Spleen (tissue), 11 donors: ENCODE data around the gene LSS. TPM values are rescaled to one million over a fixed set of nuclear protein-coding genes. Genes with fewer than 3 reads are reported as not detected.

Experiments
- DNase-seq: peaks from one replicate; pipeline ENCODE4 v3.0.0-alpha.2; 2020
- H3K27ac ChIP-seq, 8 donors: fragments of 200-600 bp; sonication (generic) in 7 of 8; 1 replicate in 4 of 8; 2 replicates in 4 of 8; pipeline versions ENCODE4 v1.5.0 to v1.8.0; 2016 to 2021; ENCODE audit warnings: inconsistent platforms in 4 of 8, mild to moderate bottlenecking in 4 of 8, moderate library complexity in 1 of 8
- H3K27me3 ChIP-seq, 7 donors: fragments of 200-600 bp; sonication (generic) in 6 of 7; replicated peaks in 1 of 7; 1 replicate in 4 of 7; 2 replicates in 3 of 7; pipeline versions ENCODE4 v1.5.0 to v1.8.0; 2016 to 2021; ENCODE audit warnings: inconsistent platforms in 3 of 7, mild to moderate bottlenecking in 1 of 7
- H3K36me3 ChIP-seq, 6 donors: fragments of 200-600 bp; sonication (generic) in 5 of 6; 1 replicate in 4 of 6; 2 replicates in 2 of 6; pipeline versions ENCODE4 v1.5.0 to v1.8.0; 2016 to 2021; ENCODE audit warnings: inconsistent platforms in 2 of 6
- H3K4me1 ChIP-seq, 6 donors: fragments of 200-600 bp; sonication (generic) in 5 of 6; 1 replicate in 3 of 6; 2 replicates in 3 of 6; pipeline versions ENCODE4 v1.5.0 to v1.8.0; 2016 to 2021; ENCODE audit warnings: inconsistent platforms in 3 of 6
- H3K4me3 ChIP-seq, 8 donors: fragments of 200-600 bp; sonication (generic) in 7 of 8; 1 replicate in 4 of 8; 2 replicates in 4 of 8; pipeline versions ENCODE4 v1.5.0 to v1.8.0; 2016 to 2021; ENCODE audit warnings: inconsistent platforms in 4 of 8, mild to moderate bottlenecking in 4 of 8, moderate library complexity in 2 of 8
- H3K9me3 ChIP-seq, 8 donors: fragments of 200-600 bp; sonication (generic) in 7 of 8; 1 replicate in 4 of 8; 2 replicates in 4 of 8; pipeline versions ENCODE4 v1.5.0 to v1.8.0; 2016 to 2021; ENCODE audit warnings: inconsistent platforms in 4 of 8
- POLR2A ChIP-seq, 3 donors: fragments of 450-650 bp; IDR thresholded peaks; one replicate each; pipeline ENCODE4 v1.5.1; 2017; ENCODE audit warnings: antibody characterized with exemption in 3 of 3, mild to moderate bottlenecking in 1 of 3
- POLR2AphosphoS5 ChIP-seq, 3 donors: sonication (generic); formaldehyde crosslinking; IDR thresholded peaks; one replicate each; pipeline ENCODE4 v1.5.1; 2017; ENCODE audit warnings: antibody characterized with exemption in 3 of 3
- WGBS, 5 donors: extraction: QIAGEN DNeasy Blood & Tissue Kit in 3 of 5; methylation state at CpG; one replicate each; pipeline versions ENCODE4 v1.1.5 to v1.1.7; 2013 to 2018; 5-methylcytosine and 5-hydroxymethylcytosine counted together
- intact Hi-C: fragments of 100-400 bp; cut with DNase I; formaldehyde crosslinking; loops from one replicate; pipeline ENCODE4 v1.15.0; 2023; ENCODE audit warnings: low total_unique reads
- polyA plus RNA-seq, 3 donors: library from polyadenylated mRNA; stranded (reverse); fragments of 200-250 nt; gene quantifications; one replicate each; pipeline ENCODE4 v1.2.1, GENCODE V29; 2013
- total RNA-seq, 7 donors: library from RNA; depleted of rRNA in 3 of 7; stranded (reverse); fragments of >200 nt in 3 of 7; fragmentation: NEBNext Ultra II Directional in 4 of 7; extraction: Animal tissue kit (Norgen Biotek cat#: 25700) in 4 of 7; gene quantifications; one replicate each; pipeline versions ENCODE4 v1.1.0 to v1.2.1, GENCODE V29; 2016 to 2021
- TF ChIP-seq, protein P1 (sequence below), 11 experiments: fragments of 200-600 bp in 7 of 11; fragments of 450-650 bp in 4 of 11; sonication (generic) in 4 of 11; IDR thresholded peaks in 8 of 11; conservative IDR thresholded peaks in 3 of 11; 1 replicate in 7 of 11; 2 replicates in 4 of 11; pipeline versions ENCODE4 v1.4.0 to v1.8.0; 2016 to 2021; ENCODE audit warnings: antibody characterized with exemption in 11 of 11, inconsistent platforms in 4 of 11, mild to moderate bottlenecking in 1 of 11
- donor health status: healthy with polysubstance abuse.
- donor health status: DM: no; HTN: no; CAD: no; lungs with moderate emphysema.
- donor health status: DM: no; HTN: no; CAD: no.
- donor health status: Bipolar disorder and iron deficiency.
- donor health status: healthy.
- donor health status: DM: no; HTN: no; CAD: no.
- donor health status: DM: yes; HTN: yes; CAD: no.

LSS gene
- total and polyA plus RNA-seq, 10 donors, result 6.3 to 31.2 (median 24.5) TPM

DNA sequence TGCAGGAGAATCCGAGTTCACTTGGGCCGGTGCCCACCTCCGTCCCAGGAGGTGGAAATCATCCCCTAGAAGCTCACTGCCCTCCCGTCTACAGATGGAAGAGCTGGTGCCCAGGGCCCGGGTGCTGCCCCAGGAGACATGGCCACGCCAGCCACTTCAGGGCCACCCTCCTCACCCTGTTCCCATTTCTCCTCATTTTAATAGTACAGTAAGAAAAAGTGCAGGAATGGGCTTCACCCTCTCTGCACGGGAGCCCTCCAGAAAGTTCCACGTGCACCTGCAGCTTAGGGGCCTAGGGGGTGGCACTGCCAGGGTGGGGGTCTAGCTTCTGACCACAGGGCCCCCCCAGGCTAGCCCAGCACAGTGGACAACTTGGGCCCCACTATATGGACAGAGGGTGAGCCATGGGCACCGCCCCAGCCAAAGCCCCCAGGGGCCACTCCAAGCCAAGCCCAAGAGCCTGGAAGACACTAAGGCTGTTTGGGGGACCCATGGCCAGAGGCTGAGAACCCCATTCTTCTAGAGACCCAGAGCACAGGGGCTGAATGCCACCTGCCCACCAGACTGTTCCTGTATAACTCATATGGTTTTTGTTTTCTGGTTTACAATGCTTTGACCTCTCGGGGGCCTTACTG, 69.8 kb downstream of the LSS start:
- Histone ChIP-seq H3K9me3 (no peaks in the 10 kb centered on the region), H3K4me3 (no peak overlapping the region), H3K27me3 (peaks cover 0 to 26% (median 11%) of the 10 kb centered on the region in 7 donors), H3K36me3 (peaks cover 0 to 23% (median 0%) of the 10 kb centered on the region in 6 donors), H3K27ac (no peak overlapping the region), H3K4me1 (peaks cover 0 to 10% (median under 1%) of the 10 kb centered on the region in 6 donors)
- TF ChIP-seq POLR2AphosphoS5 (IDR thresholded peaks at IDR 0.05) (no peak), POLR2A (IDR thresholded peaks at IDR 0.05) (no peak)
- TF ChIP-seq, protein P1, sequence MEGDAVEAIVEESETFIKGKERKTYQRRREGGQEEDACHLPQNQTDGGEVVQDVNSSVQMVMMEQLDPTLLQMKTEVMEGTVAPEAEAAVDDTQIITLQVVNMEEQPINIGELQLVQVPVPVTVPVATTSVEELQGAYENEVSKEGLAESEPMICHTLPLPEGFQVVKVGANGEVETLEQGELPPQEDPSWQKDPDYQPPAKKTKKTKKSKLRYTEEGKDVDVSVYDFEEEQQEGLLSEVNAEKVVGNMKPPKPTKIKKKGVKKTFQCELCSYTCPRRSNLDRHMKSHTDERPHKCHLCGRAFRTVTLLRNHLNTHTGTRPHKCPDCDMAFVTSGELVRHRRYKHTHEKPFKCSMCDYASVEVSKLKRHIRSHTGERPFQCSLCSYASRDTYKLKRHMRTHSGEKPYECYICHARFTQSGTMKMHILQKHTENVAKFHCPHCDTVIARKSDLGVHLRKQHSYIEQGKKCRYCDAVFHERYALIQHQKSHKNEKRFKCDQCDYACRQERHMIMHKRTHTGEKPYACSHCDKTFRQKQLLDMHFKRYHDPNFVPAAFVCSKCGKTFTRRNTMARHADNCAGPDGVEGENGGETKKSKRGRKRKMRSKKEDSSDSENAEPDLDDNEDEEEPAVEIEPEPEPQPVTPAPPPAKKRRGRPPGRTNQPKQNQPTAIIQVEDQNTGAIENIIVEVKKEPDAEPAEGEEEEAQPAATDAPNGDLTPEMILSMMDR (IDR thresholded peaks at IDR 0.05 in 8 of 11, conservative IDR thresholded peaks at IDR 0.05 in 3 of 11), result no peak
- 85 to 96% (median 94%) methylated on average over 10 of the region's 10 CpGs for WGBS, 5 donors
- intact Hi-C loops, result no loop called here
- DNase-seq, result no peak

DNA sequence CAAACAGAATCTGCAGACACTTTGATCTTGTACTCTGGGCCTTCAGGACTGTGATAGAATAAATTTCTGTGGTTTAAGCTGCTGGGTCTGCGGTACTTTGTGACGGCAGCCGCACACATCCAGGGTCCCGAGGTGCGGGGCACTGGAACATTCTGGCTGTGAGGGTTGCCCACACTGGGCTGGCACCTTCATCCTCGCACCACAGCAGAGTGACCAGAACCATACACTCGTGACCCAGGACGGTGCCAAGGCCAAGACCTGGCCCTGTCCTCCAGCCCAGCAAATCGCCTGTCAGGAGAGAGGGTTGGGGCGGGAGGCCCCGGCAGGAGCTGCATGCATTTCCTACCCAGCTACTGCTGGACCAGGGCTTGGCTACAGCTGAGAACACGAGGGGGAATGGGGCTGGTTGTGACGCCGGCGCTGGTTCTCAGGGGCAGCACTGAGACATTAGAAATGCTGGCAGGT, 70.6 kb downstream of the LSS start:
- peaks cover 0 to 29% (median 11%) of the 10 kb centered on the region in 7 donors for H3K27me3 ChIP-seq
- H3K9me3 ChIP-seq, result no peaks in the 10 kb centered on the region
- intact Hi-C loops, result no loop called here
- H3K36me3 ChIP-seq, result peaks cover 0 to 23% (median 0%) of the 10 kb centered on the region in 6 donors
- peaks cover 0 to 17% (median 6%) of the 10 kb centered on the region in 6 donors for H3K4me1 ChIP-seq
- H3K27ac ChIP-seq, result no peak overlapping the region
- H3K4me3 ChIP-seq, result no peak overlapping the region
- no peak for DNase-seq
- WGBS, 5 donors, result 88 to 92% (median 90%) methylated on average over 14 to 15 of the region's 15 CpGs
- TF ChIP-seq POLR2AphosphoS5 (IDR thresholded peaks at IDR 0.05), result no peak
- TF ChIP-seq, protein P1 (IDR thresholded peaks at IDR 0.05 in 8 of 11, conservative IDR thresholded peaks at IDR 0.05 in 3 of 11), result no peak
- TF ChIP-seq POLR2A (IDR thresholded peaks at IDR 0.05), result no peak

- WGBS, 5 donors, result 83 to 96% (median 91%) methylated on average over 12 of the region's 12 CpGs
- DNase-seq, result no peak
These were observed 71.1 kb downstream of the LSS start for GRCh38 chr21:46157396-46157986.

More at GRCh38 chr21:46157396-46157986, 71.1 kb downstream of the LSS start:
- Histone ChIP-seq H3K4me3 (no peak overlapping the region), H3K27ac (no peak overlapping the region), H3K36me3 (peaks cover 0 to 23% (median 0%) of the 10 kb centered on the region in 6 donors), H3K4me1 (peaks cover 0 to 17% (median 8%) of the 10 kb centered on the region in 6 donors), H3K9me3 (no peaks in the 10 kb centered on the region), H3K27me3 (peaks cover 0 to 27% (median 11%) of the 10 kb centered on the region in 7 donors)
- intact Hi-C loops, result no loop called here
- TF ChIP-seq POLR2AphosphoS5 (IDR thresholded peaks at IDR 0.05) (no peak), POLR2A (IDR thresholded peaks at IDR 0.05) (no peak)
- TF ChIP-seq, protein P1 (IDR thresholded peaks at IDR 0.05 in 8 of 11, conservative IDR thresholded peaks at IDR 0.05 in 3 of 11), result no peak
